HepG2 (cell line): Measurements from ENCODE around the gene B9D2. TPM values are rescaled to one million over a fixed set of nuclear protein-coding genes. Genes with fewer than 3 reads are reported as not detected.
A peak's percentile ranks its signal among the peaks of the same experiment; 100 is the strongest.

Source experiments
- ATF6 ChIP-seq: sonication (generic); formaldehyde crosslinking; conservative IDR thresholded peaks from 2 replicates; pipeline ENCODE4 v1.4.0; 2020; ENCODE audit warnings: missing genetic modification reagents
- HES4 ChIP-seq: sonication (generic); formaldehyde crosslinking; IDR thresholded peaks from 2 replicates; pipeline ENCODE4 v1.9.0; 2021; ENCODE audit warnings: mild to moderate bottlenecking, missing genetic modification reagents, borderline replicate concordance
- IRX3 ChIP-seq: sonication (generic); formaldehyde crosslinking; IDR thresholded peaks from 2 replicates; pipeline ENCODE4 v1.8.1; 2023; ENCODE audit warnings: mild to moderate bottlenecking, low read depth, missing genetic modification reagents, borderline replicate concordance
- KAT8 ChIP-seq: IDR thresholded peaks from 2 replicates; pipeline ENCODE4 v1.6.1; 2016; ENCODE audit warnings: missing genetic modification reagents, missing compliant biosample characterization
- KLF13 ChIP-seq: sonication (generic); formaldehyde crosslinking; IDR thresholded peaks from 2 replicates; pipeline ENCODE4 v1.4.0; 2020; ENCODE audit warnings: mild to moderate bottlenecking, missing genetic modification reagents
- NCOA2 ChIP-seq: sonication (generic); formaldehyde crosslinking; IDR thresholded peaks from 2 replicates; pipeline ENCODE4 v1.8.0; 2022; ENCODE audit warnings: inconsistent platforms
- NR2C2 ChIP-seq: sonication (generic); formaldehyde crosslinking; IDR thresholded peaks from 2 replicates; pipeline ENCODE4 v1.4.0; 2020; ENCODE audit warnings: missing genetic modification reagents, mild to moderate bottlenecking, moderate library complexity, borderline replicate concordance
- PBX2 ChIP-seq: IDR thresholded peaks from 2 replicates; pipeline ENCODE4 v1.6.1; 2016; ENCODE audit warnings: control low read depth
- RBFOX2 ChIP-seq: fragments of 200-400 bp; formaldehyde crosslinking; IDR thresholded peaks from 2 replicates; pipeline ENCODE4 v1.6.1; 2017; ENCODE audit warnings: low read depth, mild to moderate bottlenecking, low read length
- SIX1 ChIP-seq: sonication (generic); formaldehyde crosslinking; IDR thresholded peaks from 2 replicates; pipeline ENCODE4 v1.4.0; 2020; ENCODE audit warnings: missing genetic modification reagents, borderline replicate concordance
- TCF12 ChIP-seq, 2 experiments: fragments of 450-650 bp in 1 of 2; sonication (generic) in 1 of 2; formaldehyde crosslinking in 1 of 2; IDR thresholded peaks; 2 replicates each; pipeline versions ENCODE4 v1.6.1 to v1.8.0; 2017 to 2022; ENCODE audit warnings: antibody characterized with exemption in 1 of 2, mild to moderate bottlenecking in 1 of 2, missing genetic modification reagents in 1 of 2, moderate library complexity in 1 of 2
- THYN1 ChIP-seq: sonication (generic); formaldehyde crosslinking; IDR thresholded peaks from 2 replicates; pipeline ENCODE4 v1.8.1; 2023; ENCODE audit warnings: low read depth, mild to moderate bottlenecking, moderate library complexity, missing genetic modification reagents, borderline replicate concordance
- ZBTB49 ChIP-seq: sonication (generic); formaldehyde crosslinking; IDR thresholded peaks from 2 replicates; pipeline ENCODE4 v1.4.0; 2020; ENCODE audit warnings: missing genetic modification reagents, borderline replicate concordance
- ZNF256 ChIP-seq: sonication (generic); formaldehyde crosslinking; conservative IDR thresholded peaks from 2 replicates; pipeline ENCODE4 v1.4.0; 2020; ENCODE audit warnings: missing genetic modification reagents
- ZNF431 ChIP-seq: sonication (generic); formaldehyde crosslinking; IDR thresholded peaks from 2 replicates; pipeline ENCODE4 v1.9.0; 2022; ENCODE audit warnings: missing genetic modification reagents, low read depth, mild to moderate bottlenecking, borderline replicate concordance
- ZNF609 ChIP-seq: sonication (generic); formaldehyde crosslinking; IDR thresholded peaks from 2 replicates; pipeline ENCODE4 v1.4.0; 2020; ENCODE audit warnings: mild to moderate bottlenecking, missing genetic modification reagents, borderline replicate concordance
- ZNF747 ChIP-seq: sonication (generic); formaldehyde crosslinking; IDR thresholded peaks from 2 replicates; pipeline ENCODE4 v1.8.1; 2023; ENCODE audit warnings: missing genetic modification reagents, mild to moderate bottlenecking, borderline replicate concordance
- polyA plus RNA-seq, 8 experiments: library from polyadenylated mRNA; depleted of rRNA in 3 of 8; stranded (reverse) in 7 of 8; unstranded in 1 of 8; fragments of >200 nt; fragmentation: Illumina TruSeq in 4 of 8; extraction: Trizol in 4 of 8; gene quantifications; 2 replicates each; pipeline versions ENCODE4 v1.2.1 to v1.2.3, GENCODE V29; 2011 to 2016; ENCODE audit warnings: low read depth in 4 of 8, missing spikeins in 1 of 8, mixed read lengths in 1 of 8; ENCODE audit not compliant: insufficient read depth in 1 of 8
- total RNA-seq, 5 experiments: library from RNA; depleted of rRNA; stranded (reverse); fragments of >200 nt; fragmentation: Illumina TruSeq; extraction: Trizol; gene quantifications; 2 replicates each; pipeline ENCODE4 v1.2.3, GENCODE V29; 2016; ENCODE audit warnings: low read depth in 1 of 5

Gene B9D2
- total and polyA plus RNA-seq, 2 of the 13 experiments (the other 11 are each of a cell fraction or from before 2014, with no cell fraction given), result 3.1 to 4.4 TPM

GRCh38 chr19:41310033-41310831, 53.7 kb downstream of the B9D2 start, which contains the start of gene CCDC97 (continued):
- TF ChIP-seq ZNF609 (peak; percentile 22; the same call in 1 of the 2 replicates), IRX3 (0 out of 2 replicates have a peak, but pooled peaks have one; percentile 14), TCF12 (IDR thresholded peaks at IDR 0.05) (no peak), TCF12 (CRISPR knock-in tag; IDR thresholded peaks at IDR 0.05) (peak; percentile 79; the same call in 1 of the 2 replicates), SIX1 (CRISPR knock-in tag) (peak; percentile 94), ZNF431 (no peak), ATF6 (CRISPR knock-in tag) (peak; percentile 51; the same call in 1 of the 2 replicates), ZNF256 (CRISPR knock-in tag) (no peak), KLF13 (no peak), PBX2 (CRISPR knock-in tag) (no peak), ZBTB49 (no peak), RBFOX2 (peak; percentile 92), NCOA2 (CRISPR knock-in tag) (peak; percentile 46; the same call in 1 of the 2 replicates), THYN1 (CRISPR knock-in tag) (no peak), NR2C2 (CRISPR knock-in tag) (peak; percentile 76), HES4 (CRISPR knock-in tag) (no peak), KAT8 (peak; percentile 95), ZNF747 (CRISPR knock-in tag) (peak; percentile 90; the same call in 1 of the 2 replicates)
